Right cardiac atrium (tissue), 5 donors: ENCODE results near the gene CNGB1. TPM values are rescaled to one million over a fixed set of nuclear protein-coding genes. Genes with fewer than 3 reads are reported as not detected.
"Not testable (repeated sequence)": the region's sequence is repeated elsewhere in the genome, so short reads cannot be mapped to it uniquely, and the experiment has no call there.

Experiments used
- ATAC-seq, 2 donors: fragments of 200-7000 bp; cut with Tn5 transposase; one replicate each; pipeline versions ENCODE4 v1.8.0 to v1.9.1; 2020; ENCODE audit warnings: moderate library complexity in 2 of 2, mild to moderate bottlenecking in 1 of 2
- DNase-seq, 3 donors: peaks; one replicate each; pipeline ENCODE4 v3.0.0-alpha.2; 2020
- H3K27ac ChIP-seq: one replicate; pipeline ENCODE4 v1.5.1; 2013; ENCODE audit warnings: mild to moderate bottlenecking, low read length, control low read depth, moderate library complexity
- H3K27me3 ChIP-seq: one replicate; pipeline ENCODE4 v1.6.1; 2013; ENCODE audit not compliant: control insufficient read depth, insufficient read depth
- H3K4me1 ChIP-seq: one replicate; pipeline ENCODE4 v1.6.1; 2013; ENCODE audit warnings: low read length; ENCODE audit not compliant: control insufficient read depth, insufficient read depth
- H3K4me3 ChIP-seq: one replicate; pipeline ENCODE4 v1.5.1; 2013; ENCODE audit warnings: low read length, control low read depth
- H3K9me3 ChIP-seq: one replicate; pipeline ENCODE4 v1.6.1; 2013; ENCODE audit warnings: low read length; ENCODE audit not compliant: control insufficient read depth
- WGBS: extraction: QIAGEN DNeasy Blood & Tissue Kit; methylation state at CpG from one replicate; pipeline ENCODE4 v1.1.7; 2013; 5-methylcytosine and 5-hydroxymethylcytosine counted together
- intact Hi-C, 4 donors: fragments of 100-400 bp; cut with DNase I; formaldehyde crosslinking; loops; one replicate each; pipeline versions ENCODE4 v1.11.0 to v1.14.0; 2022 to 2023
- polyA plus RNA-seq: library from polyadenylated mRNA; stranded (reverse); fragments of 200-250 nt; gene quantifications from one replicate; pipeline ENCODE4 v1.2.3, GENCODE V29; 2013
- total RNA-seq, 4 donors: library from RNA; stranded (reverse); fragmentation: NEBNext Ultra II Directional; extraction: Animal tissue kit (Norgen Biotek cat#: 25700); gene quantifications; one replicate each; pipeline ENCODE4 v1.2.1, GENCODE V29; 2021
- donor health status: healthy with polysubstance abuse.
- donor health status: DM: no; HTN: yes; CAD: no.
- donor health status: DM: no; HTN: no; CAD: no.
- donor health status: DM: no; HTN: yes; CAD: no; lungs with severe emphysema.
- donor health status: DM: yes; HTN: yes; CAD: no.

The CNGB1 gene
- total and polyA plus RNA-seq, 5 donors: not detected

DNA sequence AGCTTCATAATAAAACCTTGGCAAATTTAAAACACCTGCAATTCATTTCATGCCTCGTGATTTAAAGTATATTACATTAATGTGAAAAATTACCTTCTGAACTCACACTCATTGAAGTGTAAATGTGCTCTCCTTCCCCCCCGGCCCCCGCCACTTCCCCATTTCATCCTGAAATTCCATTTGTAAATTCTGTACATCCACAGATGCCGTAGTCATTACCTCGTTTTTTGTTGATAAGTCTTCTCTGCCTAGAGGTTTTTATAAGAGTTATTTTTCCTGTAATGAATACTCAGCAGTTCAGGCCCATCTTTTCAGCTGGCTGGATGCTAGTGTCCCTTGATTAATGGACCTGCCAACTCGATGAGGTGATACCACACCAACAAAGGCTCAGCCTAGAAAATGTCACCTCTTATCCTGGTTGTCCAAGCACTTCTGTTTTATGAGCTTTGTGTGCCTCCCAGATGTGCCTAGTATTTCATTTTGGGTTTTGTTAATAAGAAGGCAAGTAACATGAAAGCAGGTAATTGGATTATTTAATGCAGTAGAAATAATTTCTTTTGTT is 103.8 kb downstream of the CNGB1 start:
- peak in 1 of 2 donors; percentile 68 for ATAC-seq
- H3K27me3 ChIP-seq: no peaks in the 10 kb centered on the region
- intact Hi-C loops: loop anchor here in 2 of 4 donors (10.0 kb wide), 1 partner anchor 72 kb away; no protein-coding TSS in a partner anchor
- H3K4me3 ChIP-seq: no peak overlapping the region
- 53% methylated on average over 6 of the region's 6 CpGs for WGBS
- no peaks in the 10 kb centered on the region for H3K9me3 ChIP-seq
- H3K4me1 ChIP-seq: no peaks in the 10 kb centered on the region
- no peak for DNase-seq
- H3K27ac ChIP-seq: no peak overlapping the region

DNA sequence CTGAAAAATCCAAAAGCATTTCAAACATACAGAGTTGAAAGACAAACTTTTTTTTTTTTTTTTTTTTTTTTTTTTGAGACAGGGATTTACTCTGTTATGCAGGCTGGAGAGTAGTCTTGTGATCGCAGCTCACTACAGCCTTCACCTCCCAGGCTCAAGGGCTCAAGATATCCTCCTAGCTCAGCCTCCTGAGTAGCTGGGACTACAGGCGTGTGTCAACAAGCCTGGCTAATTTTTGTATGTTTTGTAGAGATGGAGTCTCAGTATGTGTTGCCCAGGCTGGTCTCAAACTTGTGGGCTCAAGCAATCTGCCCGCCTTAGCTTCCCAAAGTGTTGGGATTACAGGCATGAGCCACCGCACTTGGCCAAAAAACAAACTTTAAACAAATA is 104.4 kb downstream of the CNGB1 start:
- Histone ChIP-seq H3K27ac (no peak overlapping the region), H3K9me3 (no peaks in the 10 kb centered on the region), H3K4me3 (no peak overlapping the region), H3K4me1 (no peaks in the 10 kb centered on the region), H3K27me3 (no peaks in the 10 kb centered on the region)
- DNase-seq (no peak), ATAC-seq (no peak)
- 85% methylated on average over 4 of the region's 4 CpGs for WGBS
- intact Hi-C loops: loop anchor here in 2 of 4 donors (10.0 kb wide), 1 partner anchor 72 kb away; no protein-coding TSS in a partner anchor

DNA sequence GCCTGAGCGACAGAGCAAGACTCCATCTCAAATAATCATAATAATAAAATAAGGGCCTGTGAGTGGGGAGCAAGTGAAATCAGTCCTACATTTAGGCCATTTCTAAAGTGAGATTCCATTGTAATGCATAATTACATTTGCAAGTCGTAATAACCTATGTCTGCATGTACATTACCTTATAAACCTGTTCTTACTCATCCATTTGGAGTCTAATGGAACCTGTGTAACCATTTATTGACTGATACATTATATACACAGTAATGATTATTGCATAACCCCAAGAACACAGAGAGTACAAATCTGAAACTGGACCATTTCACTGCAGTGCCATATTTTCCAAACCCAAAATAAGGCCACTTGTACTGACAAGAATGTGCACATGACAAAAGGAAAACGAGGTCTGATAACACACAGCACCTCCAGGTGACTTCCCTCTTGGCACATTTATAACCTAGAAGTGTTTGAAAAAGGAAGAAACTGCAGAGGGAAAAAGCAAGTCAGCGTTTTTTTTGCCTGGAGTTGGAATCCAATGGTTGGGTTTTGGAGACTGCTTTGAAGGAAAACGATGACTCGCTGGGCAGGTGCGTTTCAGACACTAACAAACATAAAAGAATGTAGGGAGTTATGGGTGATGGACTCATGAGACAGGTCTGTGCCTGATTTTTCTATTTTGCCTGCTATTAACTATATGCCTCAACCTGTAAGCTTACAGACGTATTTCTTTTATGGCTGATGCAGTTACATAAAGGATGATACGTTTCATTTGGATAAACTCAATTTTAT is 105.0 kb downstream of the CNGB1 start:
- H3K4me3 ChIP-seq: no peak overlapping the region
- H3K4me1 ChIP-seq: no peaks in the 10 kb centered on the region
- 70% methylated on average over 9 of the region's 9 CpGs for WGBS

DNA sequence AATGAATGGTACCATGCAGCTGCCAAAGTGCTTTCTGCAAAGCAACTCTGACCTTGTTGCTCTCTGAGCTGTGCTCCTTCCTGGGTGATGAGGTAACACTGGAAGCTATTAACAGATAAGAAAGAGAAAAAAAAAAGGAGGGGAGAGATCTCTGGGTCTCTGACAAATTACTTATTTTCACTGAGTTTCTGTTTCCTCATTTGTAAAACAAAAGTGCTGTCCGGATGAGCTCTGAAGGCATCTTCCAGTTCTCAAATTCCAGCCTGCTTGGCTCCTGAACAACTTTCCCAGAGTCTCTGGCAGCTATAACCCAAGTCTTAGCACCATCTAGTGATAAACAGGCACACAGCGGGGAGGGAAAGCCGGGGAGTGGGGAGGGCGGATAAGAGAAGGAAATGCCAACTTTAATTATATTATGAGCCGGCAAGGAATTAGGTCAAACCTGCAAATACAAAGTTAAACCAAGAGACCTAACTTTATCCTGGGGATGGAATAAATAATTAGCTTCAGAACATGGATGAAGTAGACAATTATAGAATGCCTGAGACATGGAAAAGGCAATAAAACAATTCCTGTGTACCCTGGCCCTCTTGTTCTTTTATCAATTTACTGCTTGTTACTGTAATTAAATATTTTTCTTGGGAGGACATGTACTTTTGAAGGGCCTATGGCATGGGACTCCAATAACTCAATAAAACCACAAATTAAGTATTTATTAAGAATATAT is 107.3 kb downstream of the CNGB1 start:
- no peaks in the 10 kb centered on the region for H3K4me1 ChIP-seq
- no peak overlapping the region for H3K27ac ChIP-seq
- no peaks in the 10 kb centered on the region for H3K9me3 ChIP-seq
- peak; percentile 92 to 93 for ATAC-seq
- intact Hi-C loops: loop anchor here (2.0 to 10.0 kb wide), 4 partner anchors 66 to 107 kb away; no protein-coding TSS in a partner anchor
- no peak overlapping the region for H3K4me3 ChIP-seq
- H3K27me3 ChIP-seq: no peaks in the 10 kb centered on the region
- peak; percentile 72 to 80 (median 75) for DNase-seq
- 2% methylated on average over 5 of the region's 5 CpGs for WGBS

More for the DNA sequence above, 105.0 kb downstream of the CNGB1 start:
- intact Hi-C loops: loop anchor here in 2 of 4 donors (10.0 kb wide), 1 partner anchor 71 kb away; no protein-coding TSS in a partner anchor
- Histone ChIP-seq H3K9me3 (no peaks in the 10 kb centered on the region), H3K27ac (no peak overlapping the region), H3K27me3 (no peaks in the 10 kb centered on the region)
- DNase-seq (no peak), ATAC-seq (no peak)

DNA sequence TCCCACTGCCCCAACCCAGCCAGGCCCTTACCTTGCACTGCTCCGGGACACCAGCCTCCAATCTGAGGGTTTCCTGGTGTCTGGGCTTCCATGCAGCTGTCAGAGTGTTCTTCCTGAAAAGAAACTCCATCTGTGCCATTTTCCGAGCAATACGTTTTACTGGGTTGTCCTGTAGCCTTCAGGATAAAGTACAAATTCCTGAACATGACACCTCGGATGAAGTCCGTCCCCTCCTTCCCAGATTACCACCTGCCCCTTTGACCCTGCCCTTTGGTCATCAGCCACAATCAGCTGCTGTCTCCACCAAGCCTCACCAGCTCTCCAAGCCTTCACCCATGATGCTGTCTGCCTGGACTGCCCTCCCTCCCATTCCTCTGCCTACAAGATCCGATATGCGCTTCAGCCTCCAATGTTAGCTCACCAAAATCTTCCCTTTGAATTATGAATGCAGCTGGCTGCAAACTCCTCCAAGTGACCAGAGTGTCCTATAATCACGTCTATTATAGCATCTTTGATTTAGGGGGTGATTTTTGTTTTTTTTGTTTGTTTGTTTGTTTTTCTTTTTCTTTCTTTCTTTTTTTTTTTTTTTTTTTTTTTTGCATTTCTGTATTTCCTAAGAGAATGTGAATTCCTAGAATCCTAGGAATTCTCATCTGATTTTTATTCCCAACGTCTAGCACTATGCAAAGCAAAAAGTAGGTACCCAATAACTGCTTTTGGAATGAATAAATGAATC is 108.1 kb downstream of the CNGB1 start:
- Histone ChIP-seq H3K27ac (no peak overlapping the region), H3K27me3 (no peaks in the 10 kb centered on the region), H3K9me3 (no peaks in the 10 kb centered on the region), H3K4me1 (no peaks in the 10 kb centered on the region), H3K4me3 (no peak overlapping the region)
- 55% methylated on average over 9 of the region's 9 CpGs for WGBS
- intact Hi-C loops: loop anchor here (2.0 to 10.0 kb wide), 4 partner anchors 66 to 106 kb away; no protein-coding TSS in a partner anchor
- ATAC-seq (peak in 1 of 2 donors; percentile 25), DNase-seq (no peak)

DNA sequence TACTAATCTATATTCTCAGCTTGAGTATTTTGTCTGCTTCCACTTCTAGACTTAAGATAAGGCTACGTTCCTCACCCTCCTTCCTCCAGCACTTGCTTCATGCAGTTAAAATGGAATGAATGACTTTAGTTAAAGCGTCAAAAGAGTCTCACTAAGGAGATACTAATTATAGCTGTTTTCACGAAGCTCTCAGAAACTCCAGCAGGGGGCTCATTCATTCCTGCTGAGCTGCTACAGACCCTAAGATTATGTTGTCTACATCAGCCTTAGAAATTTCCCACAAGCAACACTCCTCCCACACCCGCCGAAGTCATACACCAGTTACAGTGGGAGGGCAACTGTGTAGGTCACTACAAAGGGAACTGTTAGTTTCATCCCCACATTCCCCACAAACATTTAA is 111.6 kb downstream of the CNGB1 start:
- H3K9me3 ChIP-seq: no peaks in the 10 kb centered on the region
- no peak overlapping the region for H3K27ac ChIP-seq
- no peaks in the 10 kb centered on the region for H3K27me3 ChIP-seq
- ATAC-seq (peak in 1 of 2 donors; percentile 19), DNase-seq (no peak)
- WGBS: 30% methylated on average over 5 of the region's 5 CpGs
- no peak overlapping the region for H3K4me3 ChIP-seq
- intact Hi-C loops: loop anchor here in 1 of 4 donors (2.0 kb wide), 1 partner anchor 103 kb away; no protein-coding TSS in a partner anchor
- no peaks in the 10 kb centered on the region for H3K4me1 ChIP-seq

DNA sequence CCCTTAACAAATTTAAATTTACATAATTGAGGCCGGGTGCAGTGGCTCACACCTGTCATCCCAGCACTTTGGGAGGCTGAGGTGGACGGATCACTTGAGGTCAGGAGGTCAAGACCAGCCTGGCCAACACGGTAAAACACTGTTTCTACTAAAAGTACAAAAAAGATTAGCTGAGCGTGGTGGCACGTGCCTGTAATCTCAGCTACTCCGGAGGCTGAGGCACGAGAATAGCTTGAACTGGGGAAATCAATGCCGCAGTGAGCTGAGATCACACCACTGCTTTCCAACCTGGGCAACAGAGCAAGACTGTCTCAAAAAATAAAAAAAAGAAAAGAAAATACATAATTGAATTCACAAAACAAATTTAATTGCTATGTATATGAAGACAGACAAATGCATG is 112.3 kb downstream of the CNGB1 start:
- WGBS: 30% methylated on average over 8 of the region's 8 CpGs
- Histone ChIP-seq H3K27me3 (no peaks in the 10 kb centered on the region), H3K27ac (no peak overlapping the region), H3K4me1 (no peaks in the 10 kb centered on the region), H3K9me3 (no peaks in the 10 kb centered on the region), H3K4me3 (no peak overlapping the region)
- DNase-seq: no peak
- intact Hi-C loops: loop anchor here in 1 of 4 donors (2.0 kb wide), 1 partner anchor 102 kb away; no protein-coding TSS in a partner anchor
- no peak for ATAC-seq

DNA sequence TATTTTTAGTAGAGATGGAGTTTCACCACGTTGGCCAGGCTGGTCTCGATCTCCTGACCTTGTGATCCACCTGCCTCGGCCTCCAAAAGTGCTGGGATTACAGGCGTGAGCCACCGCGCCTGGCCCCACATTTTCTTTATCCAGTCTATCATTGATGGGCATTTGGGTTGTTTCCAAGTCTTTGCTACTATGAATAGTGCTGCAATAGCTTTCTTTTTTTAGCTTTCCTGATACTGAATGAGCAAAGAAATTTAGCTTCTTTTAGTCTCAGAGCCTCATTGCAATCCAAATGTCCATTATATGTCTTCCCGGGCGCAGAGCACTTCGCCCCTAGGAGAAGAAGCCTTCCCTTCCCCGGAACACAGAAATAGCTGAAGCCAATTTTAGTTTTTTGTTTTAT is 112.9 kb downstream of the CNGB1 start:
- H3K4me3 ChIP-seq, H3K9me3 ChIP-seq, H3K4me1 ChIP-seq, H3K27ac ChIP-seq, H3K27me3 ChIP-seq: not testable (repeated sequence)
- intact Hi-C loops: loop anchor here in 1 of 4 donors (2.0 kb wide), 1 partner anchor 101 kb away; no protein-coding TSS in a partner anchor
- 39% methylated on average over 10 of the region's 10 CpGs for WGBS
- ATAC-seq: peak; percentile 34 to 40
- peak in 1 of 3 donors; percentile 53 for DNase-seq

DNA sequence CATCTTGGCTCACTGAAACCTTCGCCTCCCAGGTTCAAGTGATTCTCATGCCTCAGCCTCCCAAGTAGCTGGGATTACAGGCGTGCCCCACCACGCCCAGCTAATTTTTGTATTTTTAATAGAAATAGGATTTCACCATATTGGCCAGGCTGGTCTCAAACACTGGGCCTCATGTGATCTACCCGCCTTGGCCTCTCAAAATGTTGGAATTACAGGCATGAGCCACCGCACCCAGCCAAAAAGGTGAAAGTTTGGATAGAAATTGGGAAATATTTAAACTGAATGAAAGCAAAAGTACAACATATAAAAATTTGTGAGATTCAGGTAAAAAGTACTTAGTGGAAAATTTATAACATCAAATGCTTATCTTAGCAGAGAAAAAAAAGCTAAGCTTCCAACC is 115.7 kb downstream of the CNGB1 start:
- Histone ChIP-seq H3K27me3 (no peaks in the 10 kb centered on the region), H3K27ac (no peak overlapping the region), H3K9me3 (no peaks in the 10 kb centered on the region), H3K4me1 (no peaks in the 10 kb centered on the region), H3K4me3 (no peak overlapping the region)
- DNase-seq (no peak), ATAC-seq (no peak)
- WGBS: 93% methylated on average over 5 of the region's 5 CpGs
- intact Hi-C loops: no loop called here

DNA sequence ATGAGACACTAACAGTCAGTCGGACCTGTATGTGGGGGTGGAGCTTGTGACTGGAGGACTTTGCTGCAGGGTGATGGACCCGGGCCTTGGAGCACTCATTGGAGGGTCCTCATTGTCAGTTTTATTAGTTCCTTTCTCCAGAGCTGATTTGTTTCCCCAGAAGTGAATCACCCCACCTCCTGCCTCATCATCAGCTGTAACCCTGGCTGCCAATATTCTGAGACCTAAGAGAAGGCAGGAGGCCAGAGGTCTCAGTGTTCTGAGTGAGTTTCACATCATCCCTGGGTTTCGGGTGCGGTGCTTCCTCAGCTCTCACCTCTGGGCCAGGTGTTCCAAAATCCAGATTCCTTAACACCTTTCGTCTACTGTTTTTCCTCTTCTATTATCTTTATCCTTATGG is 118.7 kb downstream of the CNGB1 start:
- intact Hi-C loops: no loop called here
- DNase-seq: no peak
- Histone ChIP-seq H3K4me3 (no peak overlapping the region), H3K27ac (no peak overlapping the region), H3K9me3 (no peaks in the 10 kb centered on the region), H3K27me3 (no peaks in the 10 kb centered on the region), H3K4me1 (no peaks in the 10 kb centered on the region)
- ATAC-seq: no peak
- WGBS: 85% methylated on average over 5 of the region's 5 CpGs
